GM13977 (cell line): Measurements from ENCODE around the gene TP73.

Experiments
- DNase-seq: peaks from one replicate; pipeline ENCODE4 v3.0.0; 2012; ENCODE audit warnings: low spot score
- CTCF ChIP-seq: IDR thresholded peaks from 2 replicates; pipeline ENCODE4 v1.5.1; 2012; ENCODE audit warnings: mild to moderate bottlenecking, control low read depth; ENCODE audit not compliant: insufficient read depth; ENCODE audit errors: extremely low read depth, missing control alignments
- in situ Hi-C: fragments of 300-500 bp; cut with MboI; formaldehyde crosslinking; loops from one replicate; pipeline ENCODE4 v1.12.0; 2022; ENCODE audit warnings: low sequenced_read_pairs, low pct_unique_long_range_greater_than_20kb, mixed read lengths, inconsistent platforms; ENCODE audit not compliant: unreplicated experiment

The TP73 gene

DNA sequence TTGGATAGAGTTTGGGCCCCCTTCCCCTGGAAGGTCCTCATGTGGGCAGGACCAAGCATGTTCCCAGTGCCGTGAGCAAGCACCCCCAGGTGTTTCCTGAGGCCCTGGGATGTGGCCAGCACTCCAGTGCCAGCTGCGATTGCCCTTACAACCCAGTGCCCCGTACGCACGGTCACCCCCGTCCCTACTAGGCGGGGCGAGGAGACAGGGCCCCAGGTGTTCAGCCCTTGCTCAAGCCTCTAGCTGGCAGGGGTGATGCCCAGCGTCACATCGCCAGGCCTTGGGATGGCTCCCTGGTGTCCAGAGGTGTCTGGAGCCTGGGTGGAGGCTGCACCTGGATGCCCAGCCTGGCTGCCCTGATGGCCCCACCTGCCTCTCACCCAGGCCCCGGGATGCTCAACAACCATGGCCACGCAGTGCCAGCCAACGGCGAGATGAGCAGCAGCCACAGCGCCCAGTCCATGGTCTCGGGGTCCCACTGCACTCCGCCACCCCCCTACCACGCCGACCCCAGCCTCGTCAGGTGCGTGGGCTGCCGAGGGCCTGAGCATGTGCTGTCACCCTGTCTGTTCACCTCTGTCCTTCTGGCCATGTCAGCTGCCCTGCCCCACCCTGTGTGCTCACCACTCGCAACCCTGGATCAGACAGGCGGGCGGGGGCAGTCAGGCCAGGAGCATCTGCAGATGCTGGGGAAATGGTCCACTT lies 78.4 kb downstream of the TP73 start:
- no peak for TF ChIP-seq CTCF
- no peak for DNase-seq
- in situ Hi-C loops = no loop called here

DNA sequence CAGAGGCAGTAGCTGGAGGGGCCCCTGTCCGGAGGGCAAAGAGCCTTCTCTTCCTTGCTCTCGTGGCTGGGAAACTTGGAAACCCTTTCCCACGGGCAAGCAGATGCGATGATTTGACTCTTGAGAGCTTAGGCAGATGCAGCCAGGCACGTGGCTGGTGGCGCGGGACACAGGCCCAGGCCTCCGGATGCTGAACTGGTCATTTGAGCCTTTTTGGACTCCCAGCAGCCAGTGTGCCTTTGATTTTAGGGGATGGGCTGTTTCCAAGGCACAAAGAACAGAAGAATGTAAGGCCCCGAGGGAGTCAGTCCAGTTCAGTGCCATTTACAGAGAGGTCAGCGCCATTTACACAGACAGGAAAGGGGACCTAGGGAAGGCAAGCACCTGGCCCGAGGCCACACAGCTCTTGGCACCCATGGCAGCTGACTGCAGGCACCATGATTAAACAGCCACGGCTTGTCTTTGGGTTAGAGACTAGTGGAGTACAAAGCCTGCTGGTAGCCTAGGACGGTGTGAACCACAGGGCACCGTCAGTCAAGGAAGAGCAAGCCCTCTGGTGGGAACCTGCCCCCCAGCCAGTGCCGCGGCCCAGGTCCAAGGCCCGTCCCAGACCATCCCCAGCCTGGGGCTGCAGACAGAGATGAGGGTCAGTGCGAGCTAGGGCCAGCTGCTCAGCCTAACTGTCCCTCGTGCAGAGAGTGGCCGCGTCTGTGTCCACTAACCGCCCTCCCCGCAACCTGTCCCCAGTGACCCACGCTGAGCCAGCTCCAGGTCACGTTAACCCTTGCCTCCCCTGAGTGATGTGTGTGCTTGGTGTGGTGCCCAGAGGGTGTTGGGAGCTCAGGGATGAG lies 79.5 kb downstream of the TP73 start:
- no peak for DNase-seq
- in situ Hi-C loops = no loop called here
- no peak for TF ChIP-seq CTCF

- in situ Hi-C loops = no loop called here
- DNase-seq = no peak
- no peak for TF ChIP-seq CTCF
Observed at GRCh38 chr1:3732434-3733093, 80.2 kb downstream of the TP73 start.

GRCh38 chr1:3733094-3733882 lies 81.0 kb downstream of the TP73 start:
- in situ Hi-C loops = no loop called here
- no peak for TF ChIP-seq CTCF
- no peak for DNase-seq

DNA sequence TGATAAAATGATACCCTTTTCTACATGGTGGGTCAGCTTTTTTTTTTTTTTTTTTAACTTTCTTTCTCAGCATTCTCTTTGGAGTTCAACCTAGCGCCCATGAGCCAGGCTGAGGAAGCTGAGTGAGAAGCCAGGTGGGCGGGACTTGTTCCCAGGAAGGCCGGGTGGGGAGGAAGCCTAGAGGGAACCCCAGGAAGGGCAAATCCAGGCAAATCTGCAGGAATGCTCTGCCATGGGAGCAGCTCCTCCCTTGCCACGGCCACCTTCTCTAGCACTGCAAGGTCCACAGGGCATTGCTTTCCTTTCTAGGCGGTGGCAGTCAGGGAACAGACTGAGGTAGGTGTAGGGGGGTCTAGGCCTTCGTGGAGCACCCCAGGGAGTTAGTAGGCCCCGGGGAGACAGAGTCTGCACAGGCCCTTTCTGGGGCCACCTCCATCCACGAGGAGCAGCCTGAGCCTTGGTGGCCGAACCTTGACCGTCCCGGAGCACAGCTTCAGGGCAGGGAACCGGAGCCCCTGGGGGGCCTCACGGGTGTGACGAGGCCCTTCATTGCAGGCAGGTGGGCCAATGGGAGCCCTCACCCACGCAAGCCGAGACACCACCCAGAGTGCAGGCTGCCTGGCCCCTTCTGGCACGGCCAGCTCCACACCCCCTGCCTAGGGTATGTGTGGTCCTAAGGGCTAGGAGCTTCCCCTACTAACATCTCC lies 81.7 kb downstream of the TP73 start:
- in situ Hi-C loops = no loop called here
- TF ChIP-seq CTCF = no peak
- no peak for DNase-seq
